ENCODE results near the gene SLC44A3.

GRCh38 chr1:94851571-94851970, 31.4 kb downstream of the SLC44A3 start:
- no peak for TF ChIP-seq CTCF (IDR thresholded peaks at IDR 0.05 in 8 of 11, conservative IDR thresholded peaks at IDR 0.05 in 3 of 11)
- TF ChIP-seq POLR2AphosphoS5 (IDR thresholded peaks at IDR 0.05) = no peak

All from spleen (tissue), 7 donors.